ENCODE measurements around the gene CENPB.

Gene CENPB

DNA sequence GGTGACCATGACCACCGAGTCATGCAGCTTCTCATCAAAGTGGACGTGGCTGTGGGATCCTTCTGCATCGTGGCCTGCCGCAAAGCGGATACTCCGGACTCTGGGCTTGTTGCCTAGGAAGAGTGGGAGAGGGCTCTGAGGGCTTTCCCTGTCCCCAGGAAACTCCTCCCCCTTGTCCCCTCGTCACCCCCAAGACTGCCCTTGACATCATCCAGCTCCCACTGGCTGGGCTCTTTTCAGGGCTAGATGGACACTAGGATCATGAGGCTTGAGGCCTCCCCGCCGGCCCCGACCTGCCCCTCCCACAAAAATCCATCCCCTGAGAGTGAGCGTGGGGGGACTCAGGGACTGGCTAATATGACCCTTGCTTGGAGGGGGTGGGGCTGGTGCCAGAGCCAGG, 28.0 kb downstream of the CENPB start:
- no peak overlapping the region for H3K4me3 ChIP-seq (ENCODE audit: low read depth, low read length)
- H3K4me1 ChIP-seq (ENCODE audit: control insufficient read depth, insufficient read depth, low read length) = no peaks in the 10 kb centered on the region
- H3K27me3 ChIP-seq (ENCODE audit: control insufficient read depth, insufficient read depth, low read length) = no peaks in the 10 kb centered on the region
- H3K36me3 ChIP-seq (ENCODE audit: control insufficient read depth, insufficient read depth, low read length) = peaks cover 28% of the 10 kb centered on the region
- H3K9me3 ChIP-seq (ENCODE audit: control insufficient read depth, insufficient read depth, low read length) = no peaks in the 10 kb centered on the region
- H3K9ac ChIP-seq (ENCODE audit: low read depth, low read length) = no peak overlapping the region

DNA sequence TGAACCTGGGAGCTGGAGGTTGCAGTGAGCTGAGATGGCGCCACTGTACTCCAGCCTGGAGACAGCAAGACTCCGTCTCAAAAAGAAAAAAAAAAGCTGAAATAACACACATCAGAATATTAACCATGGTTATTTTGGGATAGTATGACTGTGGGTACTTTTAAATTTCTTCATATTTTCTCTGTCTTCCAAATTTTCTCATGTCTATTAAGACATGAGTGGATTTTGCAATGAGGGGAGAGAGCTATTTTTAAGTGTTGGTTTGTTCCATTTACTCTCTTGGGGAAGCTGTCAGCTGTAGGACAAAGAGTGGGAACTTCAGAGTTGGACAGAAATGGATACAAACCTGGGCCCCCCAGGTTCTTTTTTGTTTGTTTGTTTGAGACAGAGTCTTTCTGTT, 29.3 kb downstream of the CENPB start:
- H3K9ac ChIP-seq (ENCODE audit: low read depth, low read length) = no peak overlapping the region
- H3K36me3 ChIP-seq (ENCODE audit: control insufficient read depth, insufficient read depth, low read length) = peaks cover 28% of the 10 kb centered on the region

DNA sequence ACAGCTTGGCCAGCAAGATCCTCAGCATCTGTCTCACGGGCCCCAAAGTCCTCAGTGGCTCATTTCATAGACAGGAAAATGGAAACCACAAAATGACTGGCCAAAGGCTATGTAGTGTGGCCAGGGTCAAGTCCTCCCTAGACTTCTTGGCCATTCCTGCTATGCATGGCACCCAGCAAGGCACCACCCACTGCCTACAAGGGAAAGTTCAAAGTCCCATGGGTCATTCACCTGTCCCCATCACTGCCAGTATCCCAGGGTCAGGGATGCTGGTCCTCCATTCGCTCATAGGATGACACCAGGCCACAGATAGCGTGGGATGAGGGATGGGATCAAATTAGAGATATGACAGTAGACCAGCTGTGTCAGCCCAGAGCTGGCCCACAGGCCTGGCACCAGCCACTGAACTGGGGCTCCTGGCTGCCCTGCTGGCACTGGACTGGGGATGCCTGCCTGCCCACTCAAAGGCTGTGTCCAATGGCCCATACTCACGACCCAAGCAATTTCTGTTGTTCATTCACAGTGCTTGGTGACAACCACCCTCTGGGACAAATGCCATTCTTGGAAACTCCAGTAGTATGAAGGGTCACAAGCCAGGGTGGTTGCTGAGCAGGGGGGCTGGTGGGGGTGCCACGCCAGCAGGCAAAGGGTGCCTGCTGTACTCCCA, 30.6 kb downstream of the CENPB start:
- Histone ChIP-seq H3K27me3 (ENCODE audit: control insufficient read depth, insufficient read depth, low read length) (peaks cover 6% of the 10 kb centered on the region), H3K4me3 (ENCODE audit: low read depth, low read length) (no peak overlapping the region), H3K9ac (ENCODE audit: low read depth, low read length) (no peak overlapping the region), H3K36me3 (ENCODE audit: control insufficient read depth, insufficient read depth, low read length) (peaks cover 28% of the 10 kb centered on the region), H3K4me1 (ENCODE audit: control insufficient read depth, insufficient read depth, low read length) (peaks cover 5% of the 10 kb centered on the region), H3K9me3 (ENCODE audit: control insufficient read depth, insufficient read depth, low read length) (no peaks in the 10 kb centered on the region)

More for the DNA sequence above, 29.3 kb downstream of the CENPB start:
- Histone ChIP-seq H3K9me3 (ENCODE audit: control insufficient read depth, insufficient read depth, low read length) (no peaks in the 10 kb centered on the region), H3K27me3 (ENCODE audit: control insufficient read depth, insufficient read depth, low read length) (no peaks in the 10 kb centered on the region), H3K4me3 (ENCODE audit: low read depth, low read length) (no peak overlapping the region), H3K4me1 (ENCODE audit: control insufficient read depth, insufficient read depth, low read length) (peaks cover 5% of the 10 kb centered on the region)

DNA sequence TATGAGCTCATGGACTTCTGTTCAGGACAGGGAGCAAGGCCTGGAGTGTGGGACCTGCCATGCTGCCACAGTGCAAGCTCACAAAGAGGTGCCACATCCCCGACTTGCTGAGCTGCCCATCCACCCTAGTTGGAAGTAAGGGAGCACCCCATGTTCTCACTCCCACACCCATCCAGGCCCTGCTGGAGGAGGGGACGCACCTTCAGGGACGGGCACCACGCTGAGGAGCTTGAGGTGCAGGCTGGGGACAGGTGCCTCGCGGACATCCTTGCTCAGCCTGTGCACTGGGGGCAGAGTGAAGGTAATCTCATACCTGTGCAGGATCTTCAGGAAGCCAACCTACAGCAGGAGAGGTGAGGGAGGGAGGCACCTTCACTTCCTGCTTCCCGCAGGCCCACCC, 31.3 kb downstream of the CENPB start:
- H3K4me3 ChIP-seq (ENCODE audit: low read depth, low read length) = no peak overlapping the region
- no peaks in the 10 kb centered on the region for H3K9me3 ChIP-seq (ENCODE audit: control insufficient read depth, insufficient read depth, low read length)
- peaks cover 5% of the 10 kb centered on the region for H3K4me1 ChIP-seq (ENCODE audit: control insufficient read depth, insufficient read depth, low read length)
- peaks cover 27% of the 10 kb centered on the region for H3K36me3 ChIP-seq (ENCODE audit: control insufficient read depth, insufficient read depth, low read length)
- peaks cover 12% of the 10 kb centered on the region for H3K27me3 ChIP-seq (ENCODE audit: control insufficient read depth, insufficient read depth, low read length)
- H3K9ac ChIP-seq (ENCODE audit: low read depth, low read length) = no peak overlapping the region

DNA sequence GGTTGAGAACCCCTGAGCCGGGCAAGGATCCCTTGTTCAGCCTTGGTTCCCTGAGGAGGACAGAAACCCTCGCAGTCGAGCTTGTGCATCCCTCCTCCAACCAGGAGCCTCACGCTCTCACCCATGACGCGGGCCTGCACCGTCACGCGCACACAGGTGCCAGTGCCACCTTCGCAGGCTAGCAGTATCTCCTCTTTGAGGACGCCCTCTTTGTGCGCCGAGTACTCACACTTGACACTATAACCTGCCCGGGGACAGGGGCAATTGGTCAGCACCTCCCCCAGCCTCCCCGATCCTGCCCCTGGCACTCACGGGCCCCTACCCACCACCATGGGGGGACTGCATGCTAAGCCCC, 32.3 kb downstream of the CENPB start:
- H3K4me3 ChIP-seq (ENCODE audit: low read depth, low read length) = no peak overlapping the region
- no peaks in the 10 kb centered on the region for H3K9me3 ChIP-seq (ENCODE audit: control insufficient read depth, insufficient read depth, low read length)
- peaks cover 24% of the 10 kb centered on the region for H3K36me3 ChIP-seq (ENCODE audit: control insufficient read depth, insufficient read depth, low read length)
- peaks cover 5% of the 10 kb centered on the region for H3K4me1 ChIP-seq (ENCODE audit: control insufficient read depth, insufficient read depth, low read length)
- peaks cover 17% of the 10 kb centered on the region for H3K27me3 ChIP-seq (ENCODE audit: control insufficient read depth, insufficient read depth, low read length)
- no peak overlapping the region for H3K9ac ChIP-seq (ENCODE audit: low read depth, low read length)

DNA sequence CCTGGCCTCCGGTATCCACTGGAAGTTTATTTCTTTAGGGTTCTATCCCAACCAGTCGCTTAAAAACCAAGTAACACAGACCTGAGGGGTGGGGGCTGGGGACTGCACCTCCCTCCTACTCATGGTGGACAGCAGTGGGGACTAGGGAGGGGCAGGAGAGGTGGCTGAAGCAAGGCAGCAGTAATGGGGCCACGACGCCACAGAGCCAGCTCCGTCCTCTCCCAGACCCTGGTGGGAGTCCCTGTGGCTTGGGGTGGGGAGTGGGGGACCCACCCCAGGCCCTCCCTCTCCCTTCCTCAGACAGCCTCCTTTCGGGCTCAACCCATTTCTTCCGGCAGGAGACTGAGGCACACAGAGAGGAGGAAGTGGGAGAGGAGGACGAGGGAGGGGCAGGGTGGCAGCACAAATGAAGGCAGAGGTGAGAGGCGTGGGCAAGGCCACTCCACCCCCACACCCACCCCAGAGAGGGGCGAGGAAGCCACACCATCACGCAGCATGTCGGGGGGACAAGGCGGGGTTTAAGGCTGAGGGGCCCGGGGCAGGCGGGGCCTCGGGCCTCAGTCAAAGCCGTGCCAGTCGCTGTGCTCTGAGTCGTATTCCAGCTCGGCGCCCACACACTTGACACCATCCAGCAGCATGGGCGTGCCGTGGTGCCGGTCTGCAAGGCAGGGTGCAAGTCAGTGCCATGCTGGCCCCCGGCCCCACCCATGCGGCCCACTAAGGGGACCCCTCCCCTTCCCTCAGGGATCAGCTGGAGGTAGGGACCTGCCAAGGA, 32.9 kb downstream of the CENPB start:
- peaks cover 22% of the 10 kb centered on the region for H3K27me3 ChIP-seq (ENCODE audit: control insufficient read depth, insufficient read depth, low read length)
- no peak overlapping the region for H3K9ac ChIP-seq (ENCODE audit: low read depth, low read length)
- H3K9me3 ChIP-seq (ENCODE audit: control insufficient read depth, insufficient read depth, low read length) = no peaks in the 10 kb centered on the region
- peaks cover 20% of the 10 kb centered on the region for H3K36me3 ChIP-seq (ENCODE audit: control insufficient read depth, insufficient read depth, low read length)
- peaks cover 5% of the 10 kb centered on the region for H3K4me1 ChIP-seq (ENCODE audit: control insufficient read depth, insufficient read depth, low read length)
- H3K4me3 ChIP-seq (ENCODE audit: low read depth, low read length) = no peak overlapping the region

DNA sequence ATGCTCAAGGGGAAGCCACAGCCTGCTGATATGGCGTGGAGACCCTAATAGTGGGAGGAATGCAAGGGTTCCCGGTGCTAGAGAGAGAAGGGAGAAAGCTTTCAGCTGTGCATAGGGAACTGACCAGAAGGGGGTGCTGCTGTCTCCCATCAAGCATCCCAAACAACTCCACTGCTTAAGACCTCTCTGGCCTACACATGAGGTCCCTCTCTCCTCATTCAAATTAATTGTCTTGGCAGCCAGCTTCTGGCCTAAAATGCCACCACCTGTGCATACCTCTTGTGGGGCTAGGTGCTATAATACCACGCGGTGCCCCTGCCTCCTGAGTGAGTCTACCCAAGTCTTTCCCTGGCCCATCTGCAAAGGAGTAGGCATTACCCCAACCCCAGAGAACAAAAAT, 33.4 kb downstream of the CENPB start:
- Histone ChIP-seq H3K9me3 (ENCODE audit: control insufficient read depth, insufficient read depth, low read length) (no peaks in the 10 kb centered on the region), H3K27me3 (ENCODE audit: control insufficient read depth, insufficient read depth, low read length) (peaks cover 28% of the 10 kb centered on the region), H3K36me3 (ENCODE audit: control insufficient read depth, insufficient read depth, low read length) (peaks cover 14% of the 10 kb centered on the region), H3K9ac (ENCODE audit: low read depth, low read length) (no peak overlapping the region), H3K4me1 (ENCODE audit: control insufficient read depth, insufficient read depth, low read length) (peaks cover 5% of the 10 kb centered on the region), H3K4me3 (ENCODE audit: low read depth, low read length) (no peak overlapping the region)

DNA sequence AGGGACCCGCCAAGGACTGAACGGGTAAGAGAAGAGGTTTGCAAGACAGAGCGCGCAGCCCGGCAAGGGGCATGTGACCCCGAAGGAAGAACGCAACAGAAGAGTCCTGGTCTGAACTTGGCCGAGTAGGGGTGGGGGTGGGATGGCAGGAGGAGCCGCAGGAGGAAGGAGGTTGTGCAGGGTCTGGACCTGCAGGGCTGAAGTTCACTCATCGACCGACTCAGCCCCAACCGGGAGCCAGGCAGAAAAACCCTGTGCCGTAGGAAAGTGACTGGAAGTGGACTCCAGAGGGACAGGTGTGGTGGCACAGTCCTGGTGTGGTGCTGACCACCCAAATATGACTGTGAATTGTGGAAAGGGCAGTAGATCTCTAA, 34.2 kb downstream of the CENPB start:
- H3K27me3 ChIP-seq (ENCODE audit: control insufficient read depth, insufficient read depth, low read length) = peaks cover 35% of the 10 kb centered on the region
- peak overlapping the region; percentile 20 for H3K9ac ChIP-seq (ENCODE audit: low read depth, low read length)
- no peaks in the 10 kb centered on the region for H3K9me3 ChIP-seq (ENCODE audit: control insufficient read depth, insufficient read depth, low read length)
- H3K36me3 ChIP-seq (ENCODE audit: control insufficient read depth, insufficient read depth, low read length) = peaks cover 13% of the 10 kb centered on the region
- peaks cover 5% of the 10 kb centered on the region for H3K4me1 ChIP-seq (ENCODE audit: control insufficient read depth, insufficient read depth, low read length)
- H3K4me3 ChIP-seq (ENCODE audit: low read depth, low read length) = peak overlapping the region; percentile 53

DNA sequence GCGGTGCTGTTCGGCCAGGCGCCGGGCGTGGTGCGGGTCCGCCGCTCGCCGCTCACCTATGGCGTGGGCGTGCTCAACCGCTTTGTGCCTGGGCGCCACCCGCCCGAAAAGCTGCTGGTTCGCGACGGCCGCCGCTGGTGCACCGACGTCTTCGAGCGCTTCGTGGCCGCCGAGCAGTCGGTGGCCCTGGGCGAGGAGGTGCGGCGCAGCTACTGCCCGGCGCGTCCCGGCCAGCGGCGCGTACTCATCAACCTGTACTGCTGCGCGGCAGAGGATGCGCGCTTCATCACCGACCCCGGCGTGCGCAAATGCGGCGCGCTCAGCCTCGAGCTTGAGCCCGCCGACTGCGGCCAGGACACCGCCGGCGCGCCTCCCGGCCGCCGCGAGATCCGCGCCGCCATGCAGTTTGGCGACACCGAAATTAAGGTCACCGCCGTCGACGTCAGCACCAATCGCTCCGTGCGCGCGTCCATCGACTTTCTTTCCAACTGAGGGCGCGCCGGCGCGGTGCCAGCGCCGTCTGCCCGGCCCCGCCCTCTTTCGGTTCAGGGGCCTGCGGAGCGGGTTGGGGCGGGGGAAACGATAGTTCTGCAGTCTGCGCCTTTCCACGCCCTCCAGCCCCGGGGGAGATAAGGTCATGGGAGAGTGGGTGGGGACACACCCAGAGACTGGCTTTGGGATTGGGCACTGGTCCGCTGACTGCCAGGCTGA, 34.7 kb downstream of the CENPB start:
- Histone ChIP-seq H3K9me3 (ENCODE audit: control insufficient read depth, insufficient read depth, low read length) (no peaks in the 10 kb centered on the region), H3K4me1 (ENCODE audit: control insufficient read depth, insufficient read depth, low read length) (peaks cover 5% of the 10 kb centered on the region), H3K4me3 (ENCODE audit: low read depth, low read length) (peak overlapping the region; percentile 53), H3K27me3 (ENCODE audit: control insufficient read depth, insufficient read depth, low read length) (peaks cover 39% of the 10 kb centered on the region), H3K9ac (ENCODE audit: low read depth, low read length) (no peak overlapping the region), H3K36me3 (ENCODE audit: control insufficient read depth, insufficient read depth, low read length) (peaks cover 13% of the 10 kb centered on the region)

DNA sequence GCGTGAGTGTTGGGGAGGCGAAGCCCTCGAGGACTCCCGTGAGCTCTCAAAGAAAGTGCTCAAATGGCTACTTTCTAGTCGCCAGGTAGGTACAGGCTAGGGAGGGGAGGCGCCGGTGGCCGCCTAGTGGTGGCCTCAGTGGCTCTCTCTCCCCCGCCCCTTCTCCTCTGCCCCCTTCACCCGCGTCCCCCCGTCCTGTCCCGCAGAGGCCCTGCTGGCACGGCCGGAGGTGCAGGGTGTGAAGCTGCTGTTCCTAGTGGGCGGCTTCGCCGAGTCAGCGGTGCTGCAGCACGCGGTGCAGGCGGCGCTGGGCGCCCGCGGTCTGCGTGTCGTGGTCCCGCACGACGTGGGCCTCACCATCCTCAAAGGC, 35.2 kb downstream of the CENPB start:
- Histone ChIP-seq H3K4me3 (ENCODE audit: low read depth, low read length) (peak overlapping the region; percentile 53), H3K9ac (ENCODE audit: low read depth, low read length) (no peak overlapping the region), H3K9me3 (ENCODE audit: control insufficient read depth, insufficient read depth, low read length) (no peaks in the 10 kb centered on the region), H3K27me3 (ENCODE audit: control insufficient read depth, insufficient read depth, low read length) (peaks cover 43% of the 10 kb centered on the region), H3K4me1 (ENCODE audit: control insufficient read depth, insufficient read depth, low read length) (peaks cover 5% of the 10 kb centered on the region), H3K36me3 (ENCODE audit: control insufficient read depth, insufficient read depth, low read length) (peaks cover 10% of the 10 kb centered on the region)

DNA sequence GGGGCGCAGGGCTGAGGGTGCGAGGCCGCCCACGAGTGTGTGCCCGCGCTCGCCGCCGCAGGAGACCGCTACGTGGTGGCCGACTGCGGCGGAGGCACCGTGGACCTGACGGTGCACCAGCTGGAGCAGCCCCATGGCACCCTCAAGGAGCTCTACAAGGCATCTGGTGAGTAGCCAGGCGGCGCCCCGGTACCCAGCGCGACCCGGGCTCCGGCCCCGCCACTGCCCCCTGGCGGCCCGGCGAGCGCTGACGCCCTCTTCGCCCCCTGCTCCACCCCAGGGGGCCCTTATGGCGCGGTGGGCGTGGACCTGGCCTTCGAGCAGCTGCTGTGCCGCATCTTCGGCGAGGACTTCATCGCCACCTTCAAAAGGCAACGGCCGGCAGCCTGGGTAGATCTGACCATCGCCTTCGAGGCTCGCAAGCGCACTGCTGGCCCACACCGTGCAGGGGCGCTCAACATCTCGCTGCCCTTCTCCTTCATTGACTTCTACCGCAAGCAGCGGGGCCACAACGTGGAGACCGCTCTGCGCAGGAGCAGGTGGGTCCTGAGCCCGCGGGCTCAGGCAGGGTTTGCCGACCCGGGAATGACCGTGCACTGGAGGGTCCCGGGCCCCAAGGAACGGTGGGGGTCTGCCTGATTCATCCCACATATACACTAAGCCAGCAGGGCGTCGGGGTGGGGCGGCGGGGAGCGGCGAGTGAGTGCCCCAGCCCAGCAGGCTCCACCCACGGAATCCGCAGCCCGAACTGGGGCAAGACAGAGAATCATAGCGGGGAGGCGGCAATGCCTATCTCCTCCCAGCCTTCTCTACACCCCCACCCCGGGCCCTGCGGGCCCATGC, 36.6 kb downstream of the CENPB start:
- Histone ChIP-seq H3K27me3 (ENCODE audit: control insufficient read depth, insufficient read depth, low read length) (peaks cover 50% of the 10 kb centered on the region), H3K36me3 (ENCODE audit: control insufficient read depth, insufficient read depth, low read length) (peaks cover 5% of the 10 kb centered on the region), H3K4me3 (ENCODE audit: low read depth, low read length) (peak overlapping the region; percentile 65), H3K4me1 (ENCODE audit: control insufficient read depth, insufficient read depth, low read length) (peaks cover 5% of the 10 kb centered on the region), H3K9ac (ENCODE audit: low read depth, low read length) (no peak overlapping the region), H3K9me3 (ENCODE audit: control insufficient read depth, insufficient read depth, low read length) (no peaks in the 10 kb centered on the region)

Measured in iPS-15b (cell line).